Measurements from ENCODE around the gene ALDH1L1.
"Not testable (repeated sequence)": the region's sequence is repeated elsewhere in the genome, so short reads cannot be mapped to it uniquely, and the experiment has no call there.

The ALDH1L1 gene

DNA sequence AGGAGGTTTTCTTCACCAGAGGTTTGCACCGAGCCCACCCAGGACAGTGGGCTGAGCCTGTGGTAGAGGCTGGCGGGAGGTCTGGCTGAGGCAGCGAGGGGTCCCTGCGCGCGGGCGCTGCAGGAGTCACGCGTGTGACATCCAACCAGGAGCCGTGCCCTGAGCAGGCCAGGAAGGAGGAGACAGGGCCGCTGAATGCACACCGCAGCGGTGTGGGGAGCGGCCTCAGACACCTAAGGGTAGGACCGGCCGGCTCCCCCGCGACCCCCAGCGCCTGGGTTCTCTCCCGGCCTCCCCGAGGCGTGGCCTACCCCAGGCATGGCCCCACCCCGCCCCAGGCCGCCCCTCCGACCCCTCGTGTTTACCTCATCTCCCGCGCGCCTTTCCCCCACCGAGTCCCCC is 96.9 kb downstream of the ALDH1L1 start:
- DNase-seq (ENCODE audit: low read depth in 2 of 2) = peak in 1 of 2 donors; percentile 20

DNA sequence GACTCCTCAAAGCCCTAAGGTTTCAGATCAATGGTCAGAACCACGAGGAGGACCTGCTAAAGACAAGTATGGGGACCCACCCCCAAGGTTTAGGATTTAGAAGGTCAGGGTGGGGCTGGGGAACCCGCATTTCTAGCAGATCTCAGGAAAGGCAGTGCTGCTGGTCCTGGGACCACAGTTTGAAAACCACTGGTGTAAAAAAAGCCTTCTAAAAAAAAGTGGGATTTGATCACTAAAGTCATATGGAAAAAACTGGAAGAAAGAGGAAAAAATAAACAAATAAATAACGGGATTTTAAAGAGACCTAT is 97.3 kb downstream of the ALDH1L1 start:
- no peak for DNase-seq (ENCODE audit: low read depth in 2 of 2)

DNA sequence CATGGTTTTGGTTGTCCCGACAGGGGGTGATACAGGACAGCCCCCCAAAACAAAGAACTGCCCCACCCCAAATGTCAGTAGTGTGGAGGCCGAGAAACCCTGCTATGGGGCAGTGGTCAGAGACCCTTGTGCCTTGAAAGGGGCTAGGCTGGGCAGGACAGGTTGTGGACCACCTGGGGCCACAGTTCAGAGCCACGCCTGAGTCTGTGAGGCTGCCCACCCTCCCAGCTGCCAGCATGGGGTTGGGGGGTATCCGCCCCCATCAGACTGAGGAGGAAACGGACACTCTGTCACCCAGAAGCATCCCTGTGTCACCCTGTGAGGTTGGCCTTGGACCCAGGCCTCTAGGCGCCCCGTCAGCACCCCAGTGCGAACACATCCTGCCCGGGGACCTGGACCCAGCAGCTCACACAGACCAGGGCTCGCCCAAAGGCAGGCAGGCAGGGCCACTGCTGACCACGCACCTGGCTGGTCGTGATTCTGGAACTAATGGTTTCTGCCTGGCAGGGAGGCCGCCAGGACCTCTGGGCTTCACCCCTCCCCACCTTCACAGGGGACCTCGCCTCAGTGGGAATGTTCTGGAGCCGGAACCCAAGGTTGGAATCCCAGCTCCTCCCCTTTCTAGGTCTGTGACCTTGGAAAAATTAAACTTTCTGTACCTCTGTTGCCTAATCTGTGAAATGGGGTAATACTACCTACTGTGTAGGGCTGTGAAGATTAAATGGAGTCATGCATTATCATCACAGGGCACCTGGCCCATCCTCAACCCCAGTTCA is 97.8 kb downstream of the ALDH1L1 start:
- no peak for DNase-seq (ENCODE audit: low read depth in 2 of 2)

DNA sequence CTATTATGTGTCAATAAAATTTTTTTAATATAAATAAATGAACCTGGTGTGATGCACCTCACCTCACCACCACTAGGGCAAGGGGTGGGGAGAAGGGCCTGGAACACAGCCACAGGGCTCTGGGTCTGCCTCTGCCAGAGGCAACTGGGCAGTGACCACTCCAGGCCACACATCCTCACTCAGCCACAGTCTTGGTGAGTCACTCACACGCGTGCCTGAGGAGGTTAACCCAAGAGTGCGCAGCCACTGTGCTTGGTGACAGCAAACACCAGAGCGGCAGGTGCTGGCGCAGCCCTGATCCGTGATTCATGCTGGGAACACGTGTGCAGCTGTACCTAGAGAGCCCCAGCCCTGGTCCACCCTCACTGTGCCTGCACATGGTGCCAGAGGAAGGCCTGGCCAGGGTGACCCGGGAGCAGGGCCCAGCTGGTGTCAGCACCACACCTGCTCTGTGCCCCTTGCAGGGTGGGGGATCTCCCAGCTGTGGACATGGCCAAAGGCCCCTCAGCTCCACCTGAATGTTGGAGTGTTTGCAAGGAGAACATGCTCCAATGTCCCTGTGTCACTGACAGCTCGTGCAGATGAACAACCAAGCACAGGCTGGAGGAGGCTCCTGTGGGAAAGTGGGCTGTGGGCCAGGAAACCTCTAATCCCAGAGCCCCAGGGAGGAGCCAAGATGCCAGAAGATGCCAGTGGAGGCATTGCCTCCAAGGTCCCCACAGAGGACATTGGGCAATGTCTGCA is 98.6 kb downstream of the ALDH1L1 start:
- no peak for DNase-seq (ENCODE audit: low read depth in 2 of 2)

DNA sequence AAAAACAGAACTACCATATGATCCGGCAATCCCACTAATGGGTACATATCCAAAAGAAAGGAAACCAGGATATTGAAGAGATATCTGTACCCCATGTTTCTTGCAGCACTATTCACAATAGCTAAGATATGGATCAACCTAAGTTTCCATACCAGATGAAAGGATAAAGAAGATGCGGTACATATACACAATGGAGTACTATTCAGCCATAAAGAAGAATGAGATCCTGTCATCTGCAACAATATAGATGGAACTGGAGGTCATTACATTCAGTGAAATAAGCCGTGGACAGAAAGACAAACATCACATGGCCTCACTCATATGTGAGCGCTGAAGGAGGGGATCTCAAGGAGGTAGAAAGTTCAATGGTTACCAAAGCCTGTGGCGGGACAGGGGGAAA is 99.4 kb downstream of the ALDH1L1 start:
- no peak for DNase-seq (ENCODE audit: low read depth in 2 of 2)

DNA sequence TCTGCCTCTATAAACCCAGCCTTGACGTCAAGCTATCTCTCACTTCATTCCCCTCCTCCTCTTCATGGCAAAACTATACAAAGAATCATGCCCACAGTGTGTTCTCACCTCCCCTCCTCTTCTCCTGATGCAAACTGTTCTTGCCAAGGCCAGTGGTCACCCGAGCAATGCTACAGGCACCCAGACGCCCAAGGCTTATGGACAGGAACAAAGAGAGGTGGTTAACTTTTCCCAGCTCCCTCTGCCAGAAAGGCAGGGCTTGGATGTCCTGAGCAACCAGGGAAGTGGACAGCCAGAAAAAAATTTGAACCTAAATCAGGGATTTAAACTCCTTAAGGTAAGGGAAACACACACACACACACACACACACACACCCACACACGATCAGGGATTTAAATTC is 101.5 kb downstream of the ALDH1L1 start:
- DNase-seq (ENCODE audit: low read depth in 2 of 2) = no peak

DNA sequence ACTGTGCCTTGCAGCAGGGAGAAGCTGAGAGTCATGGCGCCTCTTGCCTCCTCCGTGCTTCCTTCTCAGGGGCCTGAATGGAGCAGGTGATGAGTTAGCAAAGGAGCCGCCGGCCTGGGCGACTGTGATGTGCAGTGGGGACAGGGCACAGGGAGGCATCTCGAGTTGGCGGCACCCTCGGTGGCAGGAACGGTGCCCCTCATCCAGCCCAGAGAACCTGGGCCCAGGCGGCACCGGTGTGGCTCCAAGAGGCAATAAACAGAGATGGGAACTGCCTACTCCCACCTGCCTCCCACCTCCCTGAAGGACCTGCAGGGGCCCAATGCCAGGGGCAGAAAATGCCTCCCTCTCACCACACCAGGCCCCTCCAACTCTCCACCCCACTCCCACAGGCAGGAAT is 102.6 kb downstream of the ALDH1L1 start:
- no peak for DNase-seq (ENCODE audit: low read depth in 2 of 2)

DNA sequence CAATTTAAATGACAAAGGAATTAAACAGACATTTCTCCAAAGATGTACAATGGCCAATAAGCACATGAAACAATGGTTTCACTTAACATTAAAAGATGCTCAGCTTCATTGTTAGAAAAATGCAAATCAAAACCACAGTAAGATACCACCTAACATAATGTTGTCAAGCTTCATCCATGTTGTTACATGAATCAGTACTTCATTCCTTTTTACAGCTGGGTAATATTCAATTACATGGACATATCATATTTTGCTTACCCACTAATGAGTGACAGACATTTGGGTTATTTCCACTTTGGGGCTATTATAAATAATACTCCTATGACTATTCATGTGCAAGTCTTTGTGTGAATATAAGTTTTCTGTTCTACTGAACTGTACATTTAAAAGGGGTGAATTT is 104.2 kb downstream of the ALDH1L1 start:
- DNase-seq (ENCODE audit: low read depth in 2 of 2) = no peak

DNA sequence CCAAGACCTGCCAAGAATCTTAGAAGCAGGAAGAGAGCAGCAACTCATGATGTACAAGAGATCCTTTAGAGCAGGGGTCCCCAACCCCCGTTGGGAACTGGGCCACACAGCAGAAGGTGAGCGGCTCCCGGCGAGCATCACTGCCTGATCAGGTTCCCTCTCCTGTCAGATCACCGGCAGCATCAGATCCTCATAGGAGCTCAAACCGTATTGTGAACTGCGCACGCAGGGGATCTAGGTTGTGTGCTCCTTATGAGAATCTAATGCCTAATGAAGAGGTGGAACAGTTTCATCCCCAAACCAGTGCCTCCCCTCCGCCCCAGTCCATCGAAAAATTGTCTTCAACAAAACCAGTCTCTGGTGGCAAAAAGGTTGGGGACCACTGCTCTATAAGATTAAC is 110.2 kb downstream of the ALDH1L1 start:
- no peak for DNase-seq (ENCODE audit: low read depth in 2 of 2)

DNA sequence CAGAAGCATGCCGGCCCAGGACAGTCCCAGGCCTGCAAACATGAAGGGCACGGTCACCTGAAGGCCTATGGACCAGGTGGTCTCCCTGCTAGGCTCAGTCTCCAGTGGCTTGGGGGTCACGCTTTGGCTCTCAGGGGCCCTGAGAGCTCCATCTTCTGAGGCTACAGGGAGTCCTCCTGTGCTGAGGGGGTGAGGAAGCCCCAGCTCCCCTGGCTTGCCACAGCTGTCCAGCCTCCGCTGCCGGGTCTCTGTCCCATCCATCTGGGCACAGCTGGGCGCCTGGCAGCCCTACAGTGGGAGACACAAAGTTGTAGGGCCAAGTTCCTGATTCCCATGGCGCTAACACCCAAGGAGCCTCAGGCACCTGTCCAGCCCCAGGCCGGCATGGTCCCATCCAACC is 112.4 kb downstream of the ALDH1L1 start:
- no peak for DNase-seq (ENCODE audit: low read depth in 2 of 2)

DNA sequence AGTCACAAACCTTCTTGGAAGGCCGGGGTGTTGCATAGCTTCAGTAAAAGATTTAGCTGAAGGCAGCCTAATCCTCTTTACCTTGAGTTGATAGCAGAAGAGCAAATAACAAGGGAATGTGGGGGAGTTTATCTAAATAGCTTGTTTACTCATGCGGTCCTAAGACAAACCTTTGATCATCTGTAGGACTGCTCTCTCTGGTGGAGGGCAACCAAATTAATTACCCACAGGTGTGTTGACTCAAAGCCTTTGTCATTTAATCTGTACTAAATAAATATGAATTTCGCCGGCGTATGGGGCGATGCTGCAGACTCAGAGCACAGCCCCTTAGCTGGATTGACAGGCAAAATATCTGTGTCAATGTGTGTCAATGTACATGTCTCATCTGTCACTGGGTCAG is 113.7 kb downstream of the ALDH1L1 start:
- DNase-seq (ENCODE audit: low read depth in 2 of 2) = not testable (repeated sequence)

DNA sequence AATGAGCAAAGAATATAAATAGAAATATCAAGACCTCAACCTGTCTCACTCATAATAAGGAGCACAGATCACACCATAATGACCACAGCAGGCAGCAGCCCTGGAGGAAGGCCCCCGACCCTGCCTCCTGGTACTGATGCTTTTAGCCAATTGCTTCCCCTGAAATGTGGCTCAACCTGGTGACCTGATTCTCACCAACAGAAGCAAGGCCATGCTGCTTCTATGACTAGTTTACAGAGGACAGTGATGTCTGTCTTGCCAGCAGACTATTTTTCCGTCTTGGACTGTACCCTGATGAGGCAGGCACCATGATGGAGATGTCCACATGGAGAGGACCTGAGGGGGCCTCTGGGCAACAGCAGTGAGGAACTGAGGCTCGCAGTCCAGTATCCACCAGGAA is 114.5 kb downstream of the ALDH1L1 start:
- no peak for DNase-seq (ENCODE audit: low read depth in 2 of 2)

DNA sequence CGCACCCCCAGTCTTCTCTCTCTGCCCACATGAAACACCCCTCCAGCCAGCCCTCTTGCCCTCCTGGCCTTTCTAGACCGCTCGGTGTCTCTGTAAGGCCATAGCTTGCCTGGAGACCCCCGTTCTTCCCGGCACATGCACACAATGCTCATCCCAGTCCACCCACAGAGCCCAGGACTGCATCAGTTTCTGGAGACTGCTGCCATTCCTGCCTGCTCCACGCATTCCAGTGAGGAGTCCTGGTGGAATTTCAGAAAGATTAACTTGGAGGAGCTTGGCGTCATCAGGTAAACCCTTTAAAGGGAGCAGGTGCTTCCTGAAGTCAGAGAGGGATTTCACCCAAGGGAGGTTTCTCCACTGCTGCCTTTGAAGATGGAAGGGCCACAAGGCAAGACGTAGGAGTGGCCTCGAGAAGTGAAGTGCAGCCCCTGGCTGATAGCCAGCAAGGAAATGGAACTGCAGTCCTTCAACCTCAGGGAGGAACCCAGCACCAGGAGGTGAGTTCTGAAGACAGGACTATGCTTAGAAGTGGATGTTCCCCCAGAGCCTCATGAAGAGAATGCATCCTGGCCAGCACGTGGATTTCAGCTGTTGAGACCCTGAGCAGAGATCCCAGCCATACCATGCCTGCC is 115.6 kb downstream of the ALDH1L1 start:
- no peak for DNase-seq (ENCODE audit: low read depth in 2 of 2)

DNA sequence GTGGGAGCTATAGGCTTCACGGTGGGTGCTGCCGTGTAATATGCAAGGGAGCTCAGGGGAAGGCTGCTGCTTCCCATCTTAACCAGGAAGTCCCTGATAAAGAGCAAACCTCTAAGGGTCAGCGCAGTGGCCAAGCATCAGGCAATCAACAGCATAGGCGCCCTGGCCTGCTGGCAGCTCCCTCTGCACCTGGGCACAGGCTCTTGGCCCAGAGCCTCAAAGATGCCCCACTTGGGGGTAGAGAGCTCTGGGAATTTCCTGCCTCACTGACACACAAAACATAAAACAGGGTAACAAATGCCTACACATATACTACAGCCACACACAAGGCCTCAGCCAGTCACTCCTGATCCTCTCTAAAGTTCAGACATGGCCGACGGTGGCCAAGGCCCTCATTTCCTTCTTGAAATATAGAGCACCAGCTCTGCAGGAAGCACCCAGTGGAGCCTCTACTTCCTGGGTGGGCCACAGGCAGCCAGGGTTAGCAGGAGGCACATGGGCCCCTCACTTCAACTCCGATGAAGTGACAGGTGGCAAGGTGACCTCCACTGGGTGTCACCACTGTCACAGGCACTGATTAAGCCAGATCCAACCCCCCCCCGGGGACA is 116.9 kb downstream of the ALDH1L1 start:
- no peak for DNase-seq (ENCODE audit: low read depth in 2 of 2)

DNA sequence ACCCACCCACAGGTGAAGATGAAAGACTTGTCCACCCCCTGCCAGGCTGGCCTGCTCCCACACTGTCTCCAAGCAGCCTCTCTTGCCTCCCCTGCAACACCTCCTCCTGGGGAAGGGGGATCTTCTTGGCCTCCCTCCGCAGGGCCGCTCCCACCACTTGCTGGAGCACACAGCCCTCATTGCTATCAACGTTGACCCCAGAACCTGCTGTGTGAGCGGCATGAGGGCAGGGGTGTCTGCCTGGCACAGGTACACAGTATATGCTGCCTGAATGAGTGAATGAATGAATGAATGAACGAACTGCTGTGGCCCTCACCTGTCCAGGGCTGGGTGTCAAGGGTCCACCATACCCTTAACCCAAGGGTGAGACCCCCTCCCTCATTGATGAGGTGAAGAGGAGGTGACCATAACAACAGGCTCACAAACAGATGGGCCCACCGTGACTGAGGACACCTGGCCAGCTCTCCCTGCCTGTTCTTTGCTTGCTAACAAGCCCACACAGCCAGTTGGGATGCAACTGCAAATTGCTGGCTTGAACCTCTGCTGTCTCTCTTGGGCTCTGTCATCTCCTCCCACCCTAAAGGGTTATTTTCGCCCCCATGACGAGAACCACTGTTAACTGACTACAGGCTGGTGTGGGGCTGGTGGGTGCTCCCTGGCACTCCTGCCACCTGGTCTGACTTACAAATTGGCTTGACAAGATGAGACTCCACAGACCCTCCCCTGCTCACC is 118.9 kb downstream of the ALDH1L1 start:
- no peak for DNase-seq (ENCODE audit: low read depth in 2 of 2)

DNA sequence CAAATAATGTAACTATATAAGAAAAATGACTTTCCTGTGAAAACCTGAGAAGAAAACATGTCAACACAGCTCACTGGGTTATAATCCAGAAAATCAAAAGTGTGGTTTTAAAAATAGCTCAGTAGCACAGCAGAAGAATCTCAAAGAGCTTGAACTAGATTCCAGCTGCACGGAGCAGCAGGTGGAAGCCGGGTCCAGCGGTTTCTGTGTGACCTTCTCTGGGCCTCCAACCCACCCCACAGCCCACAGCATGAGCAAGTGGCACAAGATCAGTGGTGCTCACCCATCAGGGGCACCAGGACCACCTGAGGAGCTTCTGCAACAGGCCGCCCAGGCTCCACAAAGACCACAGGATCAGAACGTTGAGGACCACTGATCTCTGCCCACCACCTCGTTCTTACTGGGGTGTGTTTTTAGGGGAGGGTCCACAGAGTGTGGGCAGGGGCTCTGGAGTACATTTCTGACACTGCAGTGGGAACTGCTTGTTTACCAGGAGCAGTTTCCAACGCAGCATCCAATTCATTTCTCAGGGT is 119.7 kb downstream of the ALDH1L1 start:
- no peak for DNase-seq (ENCODE audit: low read depth in 2 of 2)

DNA sequence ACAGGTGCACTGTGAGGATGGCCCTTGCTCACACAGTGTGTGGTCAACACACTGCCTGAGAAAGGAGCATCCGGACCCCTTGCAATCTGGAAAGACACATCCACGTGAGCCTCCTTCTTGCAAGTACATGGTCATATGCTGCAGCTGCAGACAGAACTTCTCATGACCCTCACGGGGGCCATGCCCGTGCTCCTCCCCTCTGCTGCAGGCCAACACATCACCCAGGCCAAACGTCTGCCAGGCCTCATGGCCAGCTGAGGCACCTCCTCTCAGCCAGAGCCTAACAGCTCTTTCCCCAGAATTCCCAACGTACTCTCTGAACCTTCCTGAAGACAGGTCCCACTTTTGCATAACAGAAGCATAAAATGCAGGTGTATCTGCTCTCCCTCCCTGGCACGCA is 121.7 kb downstream of the ALDH1L1 start:
- no peak for DNase-seq (ENCODE audit: low read depth in 2 of 2)

DNA sequence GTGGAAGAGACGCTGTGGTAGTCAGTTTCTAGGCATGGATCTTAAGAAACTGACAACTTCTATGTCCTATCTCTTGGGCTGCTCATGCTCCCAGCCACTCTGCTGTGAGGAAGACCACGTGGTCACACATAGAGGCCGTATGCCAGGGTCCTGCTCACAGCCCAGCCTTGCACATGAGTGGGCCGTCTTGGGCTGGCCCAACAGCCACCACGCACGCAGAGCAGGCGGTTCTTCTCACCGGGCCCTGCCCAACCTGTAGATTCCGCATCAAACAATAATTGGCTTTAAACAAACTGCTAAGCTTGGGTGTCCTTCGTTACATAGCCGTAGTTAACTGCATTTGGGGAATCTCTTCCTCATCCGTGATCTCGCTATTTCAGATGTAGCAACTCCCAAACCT is 122.5 kb downstream of the ALDH1L1 start:
- DNase-seq (ENCODE audit: low read depth in 2 of 2) = no peak

DNA sequence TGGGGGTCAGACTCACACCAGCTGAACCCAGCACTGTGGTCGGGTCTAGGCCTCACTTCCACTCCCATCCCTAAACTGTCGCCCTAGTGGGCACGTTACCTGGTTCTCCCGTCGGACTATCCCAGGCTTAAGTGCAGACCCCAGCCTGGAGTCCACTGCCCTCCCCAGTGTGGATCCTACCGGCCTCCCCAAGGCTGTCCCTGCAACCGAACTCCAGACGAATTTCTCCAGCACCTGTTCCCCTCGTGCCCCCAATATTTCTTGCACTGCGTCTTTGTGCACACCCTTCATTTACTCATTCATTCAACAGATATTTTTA is 122.9 kb downstream of the ALDH1L1 start:
- no peak for DNase-seq (ENCODE audit: low read depth in 2 of 2)

DNA sequence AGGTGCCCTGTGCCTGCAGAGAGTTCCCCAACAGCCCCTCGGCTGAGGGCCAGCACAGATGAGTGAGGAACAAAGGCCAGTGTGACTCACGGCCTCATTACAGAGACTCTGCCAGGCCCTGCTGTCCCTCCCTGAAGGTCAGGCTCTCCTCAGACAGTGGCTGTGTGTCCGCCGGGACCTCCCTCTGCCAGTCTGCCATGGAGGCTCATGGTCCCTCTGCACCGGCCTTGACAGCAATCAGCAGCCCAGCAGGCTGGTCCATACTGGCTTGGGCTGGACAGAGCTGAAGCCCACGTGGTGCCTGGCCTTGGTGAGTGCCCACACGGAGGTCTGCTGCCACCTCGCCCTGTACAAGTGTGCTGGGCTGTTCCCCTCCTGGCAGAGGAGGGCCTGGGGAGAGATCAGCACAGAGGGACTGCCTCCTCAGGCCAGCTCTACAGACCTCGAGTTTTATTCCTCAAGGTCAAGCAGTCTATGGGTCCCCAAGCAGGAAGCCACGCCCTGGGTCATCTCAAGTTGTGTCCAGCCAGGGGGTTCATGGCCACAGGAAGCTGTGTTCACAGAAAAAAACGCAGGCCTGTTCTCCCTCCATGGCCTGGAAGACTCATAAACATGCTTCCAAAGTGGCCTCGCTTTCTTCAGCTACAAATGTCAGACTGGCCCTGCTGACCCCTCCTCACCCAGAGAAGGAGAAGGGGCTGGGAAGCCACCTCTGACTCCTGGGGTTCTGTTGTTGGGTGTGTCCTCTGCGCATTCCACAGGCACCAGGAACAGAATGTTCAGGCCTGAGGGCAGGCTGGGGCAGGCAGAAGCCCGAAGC is 123.5 kb downstream of the ALDH1L1 start:
- no peak for DNase-seq (ENCODE audit: low read depth in 2 of 2)

DNA sequence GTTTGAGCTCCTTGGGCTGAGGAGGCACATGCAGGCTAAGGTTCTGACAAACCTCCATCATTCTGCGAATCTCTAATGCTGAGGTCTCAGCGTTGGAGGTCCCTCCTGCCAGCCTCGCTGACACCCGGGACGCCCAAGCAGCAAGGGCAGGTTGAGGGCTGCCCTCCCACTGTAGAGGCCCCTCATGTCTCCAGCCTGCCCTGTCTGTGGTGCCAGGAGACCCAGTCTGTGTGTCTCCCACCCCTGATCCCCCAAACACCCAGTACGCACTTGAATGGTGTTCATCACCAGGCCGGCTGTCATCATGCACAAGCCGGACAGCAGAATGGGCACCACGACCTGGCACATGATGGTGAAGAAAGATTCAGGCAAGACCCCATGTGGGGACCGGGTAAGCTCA is 124.3 kb downstream of the ALDH1L1 start:
- DNase-seq (ENCODE audit: low read depth in 2 of 2) = no peak
